Thyroid gland (tissue), 4 donors: ENCODE results near the gene RPRML.

Experiments
- POLR2A ChIP-seq, 2 donors: fragments of 450-650 bp; IDR thresholded peaks; one replicate each; pipeline ENCODE4 v1.6.1; 2017; ENCODE audit warnings: antibody characterized with exemption in 2 of 2, mild to moderate bottlenecking in 2 of 2, moderate library complexity in 1 of 2
- TF ChIP-seq, protein P1 (sequence below), 6 experiments: fragments of 200-600 bp in 3 of 6; fragments of 450-650 bp in 3 of 6; sonication (generic) in 3 of 6; IDR thresholded peaks; one replicate each; pipeline ENCODE4 v1.5.1; 2016 to 2019; ENCODE audit warnings: antibody characterized with exemption in 6 of 6, mild to moderate bottlenecking in 2 of 6, inconsistent platforms in 1 of 6, moderate library complexity in 1 of 6

DNA sequence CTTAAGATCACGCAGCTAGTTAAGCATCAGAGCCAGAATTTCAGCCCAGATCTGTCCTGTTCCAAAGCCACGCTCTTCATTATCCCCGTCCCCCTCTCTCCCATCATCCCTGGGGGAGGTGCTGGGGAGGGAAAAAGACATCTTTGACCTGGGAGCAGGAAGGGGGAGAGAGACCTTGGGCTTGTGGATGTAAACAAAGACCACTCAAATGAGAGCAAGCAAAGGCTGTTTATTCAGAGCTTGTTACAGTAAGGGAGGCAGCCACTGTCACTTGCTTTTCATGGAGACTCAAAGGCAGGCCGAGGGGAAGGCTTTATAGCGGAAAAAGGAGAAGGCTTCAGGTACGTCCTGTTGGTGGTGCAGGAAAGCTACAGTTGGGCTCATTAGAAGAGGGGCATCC is 3.5 kb upstream of the RPRML start:
- no peak for TF ChIP-seq POLR2A (IDR thresholded peaks at IDR 0.05)
- TF ChIP-seq, protein P1, sequence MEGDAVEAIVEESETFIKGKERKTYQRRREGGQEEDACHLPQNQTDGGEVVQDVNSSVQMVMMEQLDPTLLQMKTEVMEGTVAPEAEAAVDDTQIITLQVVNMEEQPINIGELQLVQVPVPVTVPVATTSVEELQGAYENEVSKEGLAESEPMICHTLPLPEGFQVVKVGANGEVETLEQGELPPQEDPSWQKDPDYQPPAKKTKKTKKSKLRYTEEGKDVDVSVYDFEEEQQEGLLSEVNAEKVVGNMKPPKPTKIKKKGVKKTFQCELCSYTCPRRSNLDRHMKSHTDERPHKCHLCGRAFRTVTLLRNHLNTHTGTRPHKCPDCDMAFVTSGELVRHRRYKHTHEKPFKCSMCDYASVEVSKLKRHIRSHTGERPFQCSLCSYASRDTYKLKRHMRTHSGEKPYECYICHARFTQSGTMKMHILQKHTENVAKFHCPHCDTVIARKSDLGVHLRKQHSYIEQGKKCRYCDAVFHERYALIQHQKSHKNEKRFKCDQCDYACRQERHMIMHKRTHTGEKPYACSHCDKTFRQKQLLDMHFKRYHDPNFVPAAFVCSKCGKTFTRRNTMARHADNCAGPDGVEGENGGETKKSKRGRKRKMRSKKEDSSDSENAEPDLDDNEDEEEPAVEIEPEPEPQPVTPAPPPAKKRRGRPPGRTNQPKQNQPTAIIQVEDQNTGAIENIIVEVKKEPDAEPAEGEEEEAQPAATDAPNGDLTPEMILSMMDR (IDR thresholded peaks at IDR 0.05), result no peak
